ENCODE data around the gene RDH5.

Gene RDH5

DNA sequence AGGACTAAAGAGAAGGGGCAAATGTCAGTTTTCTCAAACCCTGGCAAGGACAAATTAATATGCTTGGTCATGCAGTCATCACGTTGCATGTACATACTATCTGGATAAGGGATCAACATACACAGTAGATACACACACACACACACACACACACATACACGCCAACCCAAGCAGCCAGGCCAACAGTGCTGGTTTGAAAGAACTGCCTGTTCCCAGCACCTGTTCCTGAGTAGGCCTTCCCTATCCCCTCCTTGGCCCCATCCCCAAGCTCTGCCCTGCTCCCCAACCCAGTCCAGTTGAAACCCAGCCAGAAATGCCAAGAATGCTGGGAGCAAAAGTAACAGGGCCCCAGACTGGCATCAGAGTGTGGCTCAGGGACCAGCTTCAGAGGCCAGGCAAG, 16.9 kb upstream of the RDH5 start:
- peaks cover 63% of the 10 kb centered on the region for H3K4me1 Mint-ChIP-seq
- peaks cover 16% of the 10 kb centered on the region for H3K27me3 Mint-ChIP-seq (ENCODE audit: low read depth)
- no peaks in the 10 kb centered on the region for H3K9me3 Mint-ChIP-seq
- H3K36me3 Mint-ChIP-seq (ENCODE audit: low read depth): no peaks in the 10 kb centered on the region
- H3K27ac Mint-ChIP-seq: peak overlapping the region in 2 of 3 experiments; percentile 86 to 89
- no peak for TF ChIP-seq CTCF (IDR thresholded peaks at IDR 0.05; ENCODE audit: unreplicated experiment in 3 of 3)
- H3K4me3 Mint-ChIP-seq: peak overlapping the region in 2 of 3 experiments; percentile 33 to 90

DNA sequence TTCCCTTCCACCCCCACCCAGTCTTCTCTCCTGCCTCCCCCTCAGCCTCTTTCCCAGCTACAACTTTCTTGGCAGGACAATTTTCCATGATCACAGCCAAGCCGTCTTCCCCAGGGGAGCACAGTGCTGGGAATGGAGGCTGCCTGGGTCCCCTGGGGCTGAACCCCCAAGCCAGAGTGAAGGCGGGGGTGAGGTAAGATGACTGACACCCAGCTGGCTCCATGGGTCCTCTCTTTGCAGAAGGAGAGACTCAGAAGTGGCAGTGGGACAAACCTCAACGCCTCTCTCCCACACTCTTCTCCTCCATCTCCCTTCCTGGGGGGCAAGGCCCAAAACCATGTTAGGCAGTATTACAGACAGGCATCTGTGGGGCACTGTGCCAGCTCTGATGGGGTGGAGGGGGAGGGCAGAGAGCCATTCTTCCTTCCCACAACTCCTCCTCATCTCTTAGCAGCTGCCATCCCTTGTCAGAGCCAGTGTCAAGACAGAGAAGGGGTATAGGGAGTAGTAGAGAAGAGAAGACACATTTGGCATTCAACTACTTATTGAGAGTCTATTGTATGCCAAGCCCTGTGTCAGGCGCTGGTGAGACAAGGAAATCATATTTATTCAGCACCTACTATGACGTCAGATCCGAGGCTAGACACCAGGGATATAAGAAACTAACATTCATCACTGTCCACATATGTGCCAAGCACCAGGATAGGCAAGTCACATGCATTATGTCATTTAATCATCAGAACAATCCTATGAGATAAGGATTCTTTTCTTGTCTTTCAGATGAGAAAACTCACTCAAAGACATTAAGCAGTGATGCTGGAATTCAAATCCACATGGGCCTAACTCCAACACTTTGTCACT, 16.1 kb upstream of the RDH5 start:
- Mint-ChIP-seq H3K4me1 (peaks cover 71% of the 10 kb centered on the region), H3K4me3 (peak overlapping the region in 2 of 3 experiments; percentile 68 to 90), H3K9me3 (no peaks in the 10 kb centered on the region), H3K27me3 (ENCODE audit: low read depth) (peaks cover 24% of the 10 kb centered on the region), H3K27ac (peak overlapping the region in 2 of 3 experiments; percentile 86 to 89), H3K36me3 (ENCODE audit: low read depth) (no peaks in the 10 kb centered on the region)
- no peak for TF ChIP-seq CTCF (IDR thresholded peaks at IDR 0.05; ENCODE audit: unreplicated experiment in 3 of 3)

- H3K36me3 Mint-ChIP-seq (ENCODE audit: low read depth): no peaks in the 10 kb centered on the region
- TF ChIP-seq CTCF (IDR thresholded peaks at IDR 0.05; ENCODE audit: unreplicated experiment in 3 of 3): no peak
- H3K4me3 Mint-ChIP-seq: peak overlapping the region; percentile 34 to 90 (median 90)
- peak overlapping the region in 2 of 3 experiments; percentile 86 to 89 for H3K27ac Mint-ChIP-seq
- H3K4me1 Mint-ChIP-seq: peaks cover 80% of the 10 kb centered on the region
- peaks cover 30% of the 10 kb centered on the region for H3K27me3 Mint-ChIP-seq (ENCODE audit: low read depth)
- H3K9me3 Mint-ChIP-seq: no peaks in the 10 kb centered on the region
Measured at GRCh38 chr12:55704824-55705718, 15.1 kb upstream of the RDH5 start.

DNA sequence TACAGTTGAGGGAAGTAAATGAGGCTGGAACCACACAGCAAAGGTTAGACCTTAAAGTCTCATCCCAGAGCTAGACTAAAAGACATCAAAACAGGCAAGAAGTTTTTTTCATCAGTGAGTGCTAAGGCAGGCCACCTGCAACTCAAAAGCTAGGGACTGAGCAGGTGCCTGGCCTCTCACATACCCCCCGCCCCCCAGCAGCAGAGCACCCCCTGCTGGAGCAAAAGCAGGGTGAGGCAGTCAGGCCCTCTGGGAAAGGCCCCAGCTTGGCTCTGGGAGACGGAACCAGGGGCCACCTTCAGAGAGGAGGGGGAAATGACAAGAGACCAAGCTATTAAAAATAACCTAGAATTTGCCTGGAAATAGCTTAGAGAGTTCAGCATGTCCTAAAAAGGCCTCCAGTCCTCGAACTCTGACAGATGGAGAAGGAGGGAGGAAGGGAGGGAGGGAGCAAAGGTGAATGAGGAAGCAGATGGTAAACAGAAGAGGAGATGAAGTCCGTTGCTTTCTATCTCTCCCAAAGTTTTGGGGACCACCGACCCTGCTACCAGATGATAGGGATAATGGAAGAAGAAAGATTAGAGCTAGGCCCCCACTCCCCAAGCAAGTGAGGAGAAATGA, 14.3 kb upstream of the RDH5 start:
- peak overlapping the region; percentile 82 to 90 (median 90) for H3K4me3 Mint-ChIP-seq
- H3K27ac Mint-ChIP-seq: peak overlapping the region in 2 of 3 experiments; percentile 49 to 89
- peaks cover 81% of the 10 kb centered on the region for H3K4me1 Mint-ChIP-seq
- TF ChIP-seq CTCF (IDR thresholded peaks at IDR 0.05; ENCODE audit: unreplicated experiment in 3 of 3): peak in 1 of 3 experiments; percentile 17
- H3K36me3 Mint-ChIP-seq (ENCODE audit: low read depth): no peaks in the 10 kb centered on the region
- peaks cover 35% of the 10 kb centered on the region for H3K27me3 Mint-ChIP-seq (ENCODE audit: low read depth)
- no peaks in the 10 kb centered on the region for H3K9me3 Mint-ChIP-seq

GRCh38 chr12:55706568-55707218, 13.5 kb upstream of the RDH5 start:
- Mint-ChIP-seq H3K4me3 (peak overlapping the region; percentile 82 to 90 (median 90)), H3K9me3 (no peaks in the 10 kb centered on the region), H3K4me1 (peaks cover 76% of the 10 kb centered on the region), H3K27ac (peak overlapping the region in 2 of 3 experiments; percentile 44 to 89), H3K27me3 (ENCODE audit: low read depth) (peaks cover 36% of the 10 kb centered on the region), H3K36me3 (ENCODE audit: low read depth) (no peaks in the 10 kb centered on the region)
- TF ChIP-seq CTCF (IDR thresholded peaks at IDR 0.05; ENCODE audit: unreplicated experiment in 3 of 3): no peak

Data from nephron (organoid).